Mesothelial cell of epicardium (in vitro differentiated cells): ENCODE data around the gene ZNF324. TPM values are rescaled to one million over a fixed set of nuclear protein-coding genes. Genes with fewer than 3 reads are reported as not detected.
"Not testable (repeated sequence)": the region's sequence is repeated elsewhere in the genome, so short reads cannot be mapped to it uniquely, and the experiment has no call there.

Experiments used
- DNase-seq, 2 experiments: peaks; one replicate each; pipeline ENCODE4 v3.0.0; 2021; ENCODE audit warnings: low spot score in 2 of 2; ENCODE audit not compliant: unreplicated experiment in 2 of 2
- H3K27ac Mint-ChIP-seq: 2 replicates; pipeline ENCODE4 v1.8.0; 2021; ENCODE audit warnings: mixed read lengths
- H3K27me3 Mint-ChIP-seq: 2 replicates; pipeline ENCODE4 v1.8.0; 2021; ENCODE audit warnings: low read depth, mixed read lengths
- H3K36me3 Mint-ChIP-seq: 2 replicates; pipeline ENCODE4 v1.8.0; 2021; ENCODE audit warnings: mixed read lengths
- H3K4me1 Mint-ChIP-seq: 2 replicates; pipeline ENCODE4 v1.8.0; 2021; ENCODE audit warnings: mixed read lengths
- H3K4me3 Mint-ChIP-seq: 2 replicates; pipeline ENCODE4 v1.8.0; 2021; ENCODE audit warnings: mild to moderate bottlenecking, moderate library complexity, mixed read lengths
- H3K9me3 Mint-ChIP-seq: 2 replicates; pipeline ENCODE4 v1.8.0; 2021; ENCODE audit warnings: mixed read lengths
- CTCF ChIP-seq: fragments of 200-600 bp; sonication (generic); IDR thresholded peaks from one replicate; pipeline ENCODE4 v1.5.0; 2021; ENCODE audit warnings: antibody characterized with exemption; ENCODE audit not compliant: unreplicated experiment
- total RNA-seq: library from RNA; stranded (reverse); gene quantifications from 3 replicates; pipeline ENCODE4 v1.2.1, GENCODE V29; 2021

Gene ZNF324
- total RNA-seq, 1 donor from 2014 or later = 13.4 TPM

- TF ChIP-seq CTCF = no peak
- DNase-seq = no peak
- H3K9me3 Mint-ChIP-seq = no peaks in the 10 kb centered on the region
- no peaks in the 10 kb centered on the region for H3K36me3 Mint-ChIP-seq
- peaks cover 18% of the 10 kb centered on the region for H3K4me1 Mint-ChIP-seq
- H3K27ac Mint-ChIP-seq = no peak overlapping the region
- H3K27me3 Mint-ChIP-seq = no peaks in the 10 kb centered on the region
- peak overlapping the region; percentile 75 for H3K4me3 Mint-ChIP-seq
Observed at GRCh38 chr19:58469241-58470013, 2.5 kb downstream of the ZNF324 start.

GRCh38 chr19:58470837-58471543 lies 4.1 kb downstream of the ZNF324 start:
- not testable (repeated sequence) for H3K36me3 Mint-ChIP-seq, H3K9me3 Mint-ChIP-seq, H3K27ac Mint-ChIP-seq, H3K27me3 Mint-ChIP-seq, H3K4me3 Mint-ChIP-seq, DNase-seq
- peaks cover 20% of the 10 kb centered on the region for H3K4me1 Mint-ChIP-seq

- Mint-ChIP-seq H3K4me1 (peaks cover 21% of the 10 kb centered on the region), H3K36me3 (no peaks in the 10 kb centered on the region), H3K4me3 (no peak overlapping the region), H3K27ac (no peak overlapping the region), H3K9me3 (no peaks in the 10 kb centered on the region), H3K27me3 (no peaks in the 10 kb centered on the region)
- TF ChIP-seq CTCF = no peak
- no peak for DNase-seq
Observed at GRCh38 chr19:58471736-58472135, 4.9 kb downstream of the ZNF324 start.

GRCh38 chr19:58473775-58474174 lies 6.9 kb downstream of the ZNF324 start:
- H3K9me3 Mint-ChIP-seq = no peaks in the 10 kb centered on the region
- TF ChIP-seq CTCF = no peak
- peak overlapping the region; percentile 46 for H3K4me3 Mint-ChIP-seq
- H3K27ac Mint-ChIP-seq = no peak overlapping the region
- no peak for DNase-seq
- no peaks in the 10 kb centered on the region for H3K27me3 Mint-ChIP-seq
- no peaks in the 10 kb centered on the region for H3K36me3 Mint-ChIP-seq
- H3K4me1 Mint-ChIP-seq = peaks cover 11% of the 10 kb centered on the region

- no peaks in the 10 kb centered on the region for H3K9me3 Mint-ChIP-seq
- no peaks in the 10 kb centered on the region for H3K27me3 Mint-ChIP-seq
- H3K36me3 Mint-ChIP-seq = peaks cover 3% of the 10 kb centered on the region
- H3K4me1 Mint-ChIP-seq = peaks cover 11% of the 10 kb centered on the region
- peak overlapping the region; percentile 46 for H3K4me3 Mint-ChIP-seq
- no peak for TF ChIP-seq CTCF
- H3K27ac Mint-ChIP-seq = no peak overlapping the region
- no peak for DNase-seq
Observed at GRCh38 chr19:58474291-58474996, 7.6 kb downstream of the ZNF324 start.
